DMS153 (cell line): ENCODE measurements around the gene RBM18.

Experiments
- DNase-seq: peaks from one replicate; lab custom pipeline; 2025; lab: John Stamatoyannopoulos, UW

RBM18 gene

GRCh38 chr9:122204055-122204454, 60.6 kb downstream of the RBM18 start:
- no peak for DNase-seq

GRCh38 chr9:122202111-122202510, 62.5 kb downstream of the RBM18 start:
- no peak for DNase-seq

- DNase-seq, result no peak
Observed at GRCh38 chr9:122201641-122202040, 63.0 kb downstream of the RBM18 start.

- no peak for DNase-seq
Observed at GRCh38 chr9:122200960-122201595, 63.6 kb downstream of the RBM18 start.

GRCh38 chr9:122197882-122198281, 66.8 kb downstream of the RBM18 start:
- DNase-seq, result peak; percentile 37

- DNase-seq, result peak; percentile 93
Observed at GRCh38 chr9:122197426-122197825, 67.2 kb downstream of the RBM18 start.

GRCh38 chr9:122195875-122196274, 68.8 kb downstream of the RBM18 start:
- DNase-seq, result no peak

- no peak for DNase-seq
Observed at GRCh38 chr9:122193651-122194050, 71.0 kb downstream of the RBM18 start.

- no peak for DNase-seq
Observed at GRCh38 chr9:122192914-122193525, 71.6 kb downstream of the RBM18 start.

- DNase-seq, result no peak
Observed at GRCh38 chr9:122192261-122192875, 72.3 kb downstream of the RBM18 start.

- DNase-seq, result no peak
Observed at GRCh38 chr9:122191584-122191983, 73.1 kb downstream of the RBM18 start.

- peak; percentile 34 for DNase-seq
Observed at GRCh38 chr9:122190597-122191381, 73.9 kb downstream of the RBM18 start.

- DNase-seq, result no peak
Observed at GRCh38 chr9:122188369-122188768, 76.3 kb downstream of the RBM18 start.
